ENCODE results near the gene FLNB. TPM values are rescaled to one million over a fixed set of nuclear protein-coding genes. Genes with fewer than 3 reads are reported as not detected.

The FLNB gene
- polyA plus RNA-seq, 1 donor from 2014 or later = 10.3 TPM

DNA sequence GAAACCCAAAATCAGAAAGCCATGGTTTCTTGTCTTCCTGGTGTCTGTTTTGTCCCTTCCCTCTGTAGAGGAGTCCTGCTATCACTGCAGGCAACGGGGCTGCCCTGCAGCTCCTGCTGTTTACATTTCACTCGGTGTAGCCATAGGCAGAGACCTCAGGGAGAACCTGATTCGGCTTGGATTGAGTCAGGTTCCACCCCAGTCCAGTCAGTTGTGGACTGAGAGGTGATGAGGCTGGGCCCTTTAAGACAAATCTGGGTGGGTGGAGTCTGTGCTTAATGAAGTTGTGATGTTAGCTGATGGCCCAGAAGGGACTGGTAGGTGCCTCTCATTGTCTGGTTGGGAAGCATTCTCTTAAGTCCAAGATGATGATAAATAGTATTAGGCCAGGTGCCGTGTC, 35.7 kb downstream of the FLNB start:
- no peak overlapping the region for H3K4me2 ChIP-seq (ENCODE audit: low read length)
- H3F3A ChIP-seq (ENCODE audit: insufficient read depth, low read length, poor library complexity, severe bottlenecking) = no peaks in the 10 kb centered on the region
- H4K20me1 ChIP-seq (ENCODE audit: insufficient read depth) = no peaks in the 10 kb centered on the region
- H3K36me3 ChIP-seq (ENCODE audit: insufficient read depth, low read length) = no peaks in the 10 kb centered on the region
- no peak overlapping the region for H3K9ac ChIP-seq (ENCODE audit: low read length)
- no peaks in the 10 kb centered on the region for H3K27me3 ChIP-seq (ENCODE audit: insufficient read depth, low read depth, low read length)
- no peak for TF ChIP-seq TAF1 (IDR thresholded peaks at IDR 0.05; ENCODE audit: low read depth)
- TF ChIP-seq EP300 (conservative IDR thresholded peaks at IDR 0.05; ENCODE audit: poor library complexity, severe bottlenecking) = no peak
- TF ChIP-seq, protein P1, sequence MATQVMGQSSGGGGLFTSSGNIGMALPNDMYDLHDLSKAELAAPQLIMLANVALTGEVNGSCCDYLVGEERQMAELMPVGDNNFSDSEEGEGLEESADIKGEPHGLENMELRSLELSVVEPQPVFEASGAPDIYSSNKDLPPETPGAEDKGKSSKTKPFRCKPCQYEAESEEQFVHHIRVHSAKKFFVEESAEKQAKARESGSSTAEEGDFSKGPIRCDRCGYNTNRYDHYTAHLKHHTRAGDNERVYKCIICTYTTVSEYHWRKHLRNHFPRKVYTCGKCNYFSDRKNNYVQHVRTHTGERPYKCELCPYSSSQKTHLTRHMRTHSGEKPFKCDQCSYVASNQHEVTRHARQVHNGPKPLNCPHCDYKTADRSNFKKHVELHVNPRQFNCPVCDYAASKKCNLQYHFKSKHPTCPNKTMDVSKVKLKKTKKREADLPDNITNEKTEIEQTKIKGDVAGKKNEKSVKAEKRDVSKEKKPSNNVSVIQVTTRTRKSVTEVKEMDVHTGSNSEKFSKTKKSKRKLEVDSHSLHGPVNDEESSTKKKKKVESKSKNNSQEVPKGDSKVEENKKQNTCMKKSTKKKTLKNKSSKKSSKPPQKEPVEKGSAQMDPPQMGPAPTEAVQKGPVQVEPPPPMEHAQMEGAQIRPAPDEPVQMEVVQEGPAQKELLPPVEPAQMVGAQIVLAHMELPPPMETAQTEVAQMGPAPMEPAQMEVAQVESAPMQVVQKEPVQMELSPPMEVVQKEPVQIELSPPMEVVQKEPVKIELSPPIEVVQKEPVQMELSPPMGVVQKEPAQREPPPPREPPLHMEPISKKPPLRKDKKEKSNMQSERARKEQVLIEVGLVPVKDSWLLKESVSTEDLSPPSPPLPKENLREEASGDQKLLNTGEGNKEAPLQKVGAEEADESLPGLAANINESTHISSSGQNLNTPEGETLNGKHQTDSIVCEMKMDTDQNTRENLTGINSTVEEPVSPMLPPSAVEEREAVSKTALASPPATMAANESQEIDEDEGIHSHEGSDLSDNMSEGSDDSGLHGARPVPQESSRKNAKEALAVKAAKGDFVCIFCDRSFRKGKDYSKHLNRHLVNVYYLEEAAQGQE (IDR thresholded peaks at IDR 0.05; ENCODE audit: borderline replicate concordance) = no peak
- no peak overlapping the region for H3K27ac ChIP-seq (ENCODE audit: low read length)
- no peak overlapping the region for H3K4me3 ChIP-seq (ENCODE audit: low read length)
- H3K79me2 ChIP-seq (replicated peaks; ENCODE audit: insufficient read depth, low read length) = no peaks in the 10 kb centered on the region
- no peaks in the 10 kb centered on the region for H3K9me3 ChIP-seq (ENCODE audit: low read length)
- no peaks in the 10 kb centered on the region for H3K9me2 ChIP-seq (ENCODE audit: insufficient read depth, low read length)
- H2AFZ ChIP-seq (ENCODE audit: low read depth, low read length) = no peak overlapping the region

DNA sequence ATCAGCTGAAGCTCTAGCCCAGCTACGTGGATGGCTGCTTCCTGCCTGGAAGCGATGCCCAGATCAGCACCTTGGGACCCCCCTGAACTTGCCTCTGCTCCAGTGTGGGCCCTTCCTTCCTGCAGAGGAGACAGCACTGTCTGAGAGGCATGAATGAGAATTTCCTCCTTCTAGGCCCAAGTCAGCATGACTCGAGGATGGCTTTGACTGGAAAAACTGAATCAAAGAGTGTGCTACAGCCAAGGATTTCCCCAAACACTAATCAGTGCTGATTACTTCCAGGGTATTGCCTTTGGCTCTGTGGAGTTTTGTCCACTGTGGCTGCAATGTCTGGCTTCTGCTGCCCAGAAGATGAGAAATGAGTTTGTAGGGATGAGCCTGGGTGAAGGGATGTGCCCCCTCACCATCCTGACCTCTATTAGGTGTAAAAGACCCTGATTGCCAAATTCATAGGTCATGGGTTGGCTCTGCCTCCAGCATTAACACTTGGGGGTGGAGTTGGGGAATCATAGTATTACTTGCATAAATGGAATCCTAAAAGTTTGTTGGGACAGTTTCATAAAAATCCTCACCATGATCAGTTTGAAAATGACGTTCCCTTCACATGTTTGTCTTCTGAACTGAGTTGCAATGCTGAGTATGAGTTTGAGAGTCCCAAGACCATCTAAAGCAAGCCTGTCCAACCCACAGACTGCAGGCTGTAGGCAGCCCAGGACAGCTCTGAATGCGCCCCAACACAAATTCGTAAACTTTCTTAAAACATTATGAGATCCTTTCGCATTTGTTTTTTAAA, 36.7 kb downstream of the FLNB start:
- Histone ChIP-seq H3K9ac (ENCODE audit: low read length) (no peak overlapping the region), H4K20me1 (ENCODE audit: insufficient read depth) (no peaks in the 10 kb centered on the region)

More for the DNA sequence above, 36.7 kb downstream of the FLNB start:
- H3K27me3 ChIP-seq (ENCODE audit: insufficient read depth, low read depth, low read length) = no peaks in the 10 kb centered on the region
- H3K27ac ChIP-seq (ENCODE audit: low read length) = no peak overlapping the region
- no peak overlapping the region for H3K4me3 ChIP-seq (ENCODE audit: low read length)
- H3F3A ChIP-seq (ENCODE audit: insufficient read depth, low read length, poor library complexity, severe bottlenecking) = no peaks in the 10 kb centered on the region
- no peaks in the 10 kb centered on the region for H3K79me2 ChIP-seq (replicated peaks; ENCODE audit: insufficient read depth, low read length)
- H3K4me2 ChIP-seq (ENCODE audit: low read length) = no peak overlapping the region
- no peaks in the 10 kb centered on the region for H3K9me2 ChIP-seq (ENCODE audit: insufficient read depth, low read length)
- TF ChIP-seq SMC3 (conservative IDR thresholded peaks at IDR 0.05; ENCODE audit: poor library complexity) = no peak
- no peak for TF ChIP-seq RAD21 (conservative IDR thresholded peaks at IDR 0.05)
- TF ChIP-seq TAF1 (IDR thresholded peaks at IDR 0.05; ENCODE audit: low read depth) = no peak
- TF ChIP-seq, protein P2, sequence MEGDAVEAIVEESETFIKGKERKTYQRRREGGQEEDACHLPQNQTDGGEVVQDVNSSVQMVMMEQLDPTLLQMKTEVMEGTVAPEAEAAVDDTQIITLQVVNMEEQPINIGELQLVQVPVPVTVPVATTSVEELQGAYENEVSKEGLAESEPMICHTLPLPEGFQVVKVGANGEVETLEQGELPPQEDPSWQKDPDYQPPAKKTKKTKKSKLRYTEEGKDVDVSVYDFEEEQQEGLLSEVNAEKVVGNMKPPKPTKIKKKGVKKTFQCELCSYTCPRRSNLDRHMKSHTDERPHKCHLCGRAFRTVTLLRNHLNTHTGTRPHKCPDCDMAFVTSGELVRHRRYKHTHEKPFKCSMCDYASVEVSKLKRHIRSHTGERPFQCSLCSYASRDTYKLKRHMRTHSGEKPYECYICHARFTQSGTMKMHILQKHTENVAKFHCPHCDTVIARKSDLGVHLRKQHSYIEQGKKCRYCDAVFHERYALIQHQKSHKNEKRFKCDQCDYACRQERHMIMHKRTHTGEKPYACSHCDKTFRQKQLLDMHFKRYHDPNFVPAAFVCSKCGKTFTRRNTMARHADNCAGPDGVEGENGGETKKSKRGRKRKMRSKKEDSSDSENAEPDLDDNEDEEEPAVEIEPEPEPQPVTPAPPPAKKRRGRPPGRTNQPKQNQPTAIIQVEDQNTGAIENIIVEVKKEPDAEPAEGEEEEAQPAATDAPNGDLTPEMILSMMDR (IDR thresholded peaks at IDR 0.05; ENCODE audit: poor library complexity, severe bottlenecking) = no peak
- no peak for TF ChIP-seq POLR2AphosphoS5 (IDR thresholded peaks at IDR 0.05)
- no peak for TF ChIP-seq MXI1 (conservative IDR thresholded peaks at IDR 0.05; ENCODE audit: poor library complexity, severe bottlenecking)
- TF ChIP-seq, protein P1 (IDR thresholded peaks at IDR 0.05; ENCODE audit: borderline replicate concordance) = no peak
- no peak for TF ChIP-seq EP300 (conservative IDR thresholded peaks at IDR 0.05; ENCODE audit: poor library complexity, severe bottlenecking)
- no peak for TF ChIP-seq EZH2 (IDR thresholded peaks at IDR 0.05; ENCODE audit: borderline replicate concordance, insufficient read depth, low read length, poor library complexity, severe bottlenecking)
- no peak overlapping the region for H2AFZ ChIP-seq (ENCODE audit: low read depth, low read length)
- H3K9me3 ChIP-seq (ENCODE audit: low read length) = no peaks in the 10 kb centered on the region
- no peaks in the 10 kb centered on the region for H3K36me3 ChIP-seq (ENCODE audit: insufficient read depth, low read length)
